ENCODE data around the gene OR5P2. TPM values are rescaled to one million over a fixed set of nuclear protein-coding genes. Genes with fewer than 3 reads are reported as not detected.

The OR5P2 gene
- total and polyA plus RNA-seq, 2 experiments from 2014 or later: 1.3 TPM; not detected in 1

DNA sequence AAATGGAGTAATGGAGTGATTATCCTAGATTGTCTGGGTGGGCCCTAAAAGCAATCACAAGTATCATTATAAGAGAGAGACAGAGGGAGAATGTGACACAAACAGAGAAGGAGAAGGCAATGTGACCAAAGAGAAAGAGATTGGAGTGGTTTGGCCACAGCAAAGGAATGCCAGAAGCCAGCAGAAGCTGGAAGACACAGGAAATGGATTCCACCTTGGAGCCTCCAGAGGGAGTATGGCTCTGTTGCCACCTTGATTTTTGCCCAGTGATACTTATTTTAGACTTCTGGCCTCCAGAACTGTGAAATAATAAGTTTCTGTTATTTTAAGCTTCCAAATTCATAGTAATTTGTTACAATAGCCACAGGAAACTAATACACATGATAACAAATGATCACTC is 36.8 kb upstream of the OR5P2 start:
- no peaks in the 10 kb centered on the region for H3K27me3 ChIP-seq (ENCODE audit: insufficient read depth)
- no peaks in the 10 kb centered on the region for H3K36me3 ChIP-seq (ENCODE audit: insufficient read depth)
- TF ChIP-seq JUNB (IDR thresholded peaks at IDR 0.05; ENCODE audit: unreplicated experiment): no peak
- TF ChIP-seq, protein P1, sequence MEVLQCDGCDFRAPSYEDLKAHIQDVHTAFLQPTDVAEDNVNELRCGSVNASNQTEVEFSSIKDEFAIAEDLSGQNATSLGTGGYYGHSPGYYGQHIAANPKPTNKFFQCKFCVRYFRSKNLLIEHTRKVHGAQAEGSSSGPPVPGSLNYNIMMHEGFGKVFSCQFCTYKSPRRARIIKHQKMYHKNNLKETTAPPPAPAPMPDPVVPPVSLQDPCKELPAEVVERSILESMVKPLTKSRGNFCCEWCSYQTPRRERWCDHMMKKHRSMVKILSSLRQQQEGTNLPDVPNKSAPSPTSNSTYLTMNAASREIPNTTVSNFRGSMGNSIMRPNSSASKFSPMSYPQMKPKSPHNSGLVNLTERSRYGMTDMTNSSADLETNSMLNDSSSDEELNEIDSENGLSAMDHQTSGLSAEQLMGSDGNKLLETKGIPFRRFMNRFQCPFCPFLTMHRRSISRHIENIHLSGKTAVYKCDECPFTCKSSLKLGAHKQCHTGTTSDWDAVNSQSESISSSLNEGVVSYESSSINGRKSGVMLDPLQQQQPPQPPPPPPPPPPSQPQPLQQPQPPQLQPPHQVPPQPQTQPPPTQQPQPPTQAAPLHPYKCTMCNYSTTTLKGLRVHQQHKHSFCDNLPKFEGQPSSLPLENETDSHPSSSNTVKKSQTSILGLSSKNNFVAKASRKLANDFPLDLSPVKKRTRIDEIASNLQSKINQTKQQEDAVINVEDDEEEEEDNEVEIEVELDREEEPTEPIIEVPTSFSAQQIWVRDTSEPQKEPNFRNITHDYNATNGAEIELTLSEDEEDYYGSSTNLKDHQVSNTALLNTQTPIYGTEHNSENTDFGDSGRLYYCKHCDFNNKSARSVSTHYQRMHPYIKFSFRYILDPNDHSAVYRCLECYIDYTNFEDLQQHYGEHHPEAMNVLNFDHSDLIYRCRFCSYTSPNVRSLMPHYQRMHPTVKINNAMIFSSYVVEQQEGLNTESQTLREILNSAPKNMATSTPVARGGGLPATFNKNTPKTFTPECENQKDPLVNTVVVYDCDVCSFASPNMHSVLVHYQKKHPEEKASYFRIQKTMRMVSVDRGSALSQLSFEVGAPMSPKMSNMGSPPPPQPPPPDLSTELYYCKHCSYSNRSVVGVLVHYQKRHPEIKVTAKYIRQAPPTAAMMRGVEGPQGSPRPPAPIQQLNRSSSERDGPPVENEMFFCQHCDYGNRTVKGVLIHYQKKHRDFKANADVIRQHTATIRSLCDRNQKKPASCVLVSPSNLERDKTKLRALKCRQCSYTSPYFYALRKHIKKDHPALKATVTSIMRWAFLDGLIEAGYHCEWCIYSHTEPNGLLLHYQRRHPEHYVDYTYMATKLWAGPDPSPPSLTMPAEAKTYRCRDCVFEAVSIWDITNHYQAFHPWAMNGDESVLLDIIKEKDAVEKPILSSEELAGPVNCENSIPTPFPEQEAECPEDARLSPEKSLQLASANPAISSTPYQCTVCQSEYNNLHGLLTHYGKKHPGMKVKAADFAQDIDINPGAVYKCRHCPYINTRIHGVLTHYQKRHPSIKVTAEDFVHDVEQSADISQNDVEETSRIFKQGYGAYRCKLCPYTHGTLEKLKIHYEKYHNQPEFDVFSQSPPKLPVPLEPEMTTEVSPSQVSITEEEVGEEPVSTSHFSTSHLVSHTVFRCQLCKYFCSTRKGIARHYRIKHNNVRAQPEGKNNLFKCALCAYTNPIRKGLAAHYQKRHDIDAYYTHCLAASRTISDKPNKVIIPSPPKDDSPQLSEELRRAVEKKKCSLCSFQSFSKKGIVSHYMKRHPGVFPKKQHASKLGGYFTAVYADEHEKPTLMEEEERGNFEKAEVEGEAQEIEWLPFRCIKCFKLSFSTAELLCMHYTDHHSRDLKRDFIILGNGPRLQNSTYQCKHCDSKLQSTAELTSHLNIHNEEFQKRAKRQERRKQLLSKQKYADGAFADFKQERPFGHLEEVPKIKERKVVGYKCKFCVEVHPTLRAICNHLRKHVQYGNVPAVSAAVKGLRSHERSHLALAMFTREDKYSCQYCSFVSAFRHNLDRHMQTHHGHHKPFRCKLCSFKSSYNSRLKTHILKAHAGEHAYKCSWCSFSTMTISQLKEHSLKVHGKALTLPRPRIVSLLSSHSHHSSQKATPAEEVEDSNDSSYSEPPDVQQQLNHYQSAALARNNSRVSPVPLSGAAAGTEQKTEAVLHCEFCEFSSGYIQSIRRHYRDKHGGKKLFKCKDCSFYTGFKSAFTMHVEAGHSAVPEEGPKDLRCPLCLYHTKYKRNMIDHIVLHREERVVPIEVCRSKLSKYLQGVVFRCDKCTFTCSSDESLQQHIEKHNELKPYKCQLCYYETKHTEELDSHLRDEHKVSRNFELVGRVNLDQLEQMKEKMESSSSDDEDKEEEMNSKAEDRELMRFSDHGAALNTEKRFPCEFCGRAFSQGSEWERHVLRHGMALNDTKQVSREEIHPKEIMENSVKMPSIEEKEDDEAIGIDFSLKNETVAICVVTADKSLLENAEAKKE (CRISPR knock-in tag; IDR thresholded peaks at IDR 0.05): peak; percentile 20; the same call in 1 of the 2 replicates
- TF ChIP-seq, protein P2, sequence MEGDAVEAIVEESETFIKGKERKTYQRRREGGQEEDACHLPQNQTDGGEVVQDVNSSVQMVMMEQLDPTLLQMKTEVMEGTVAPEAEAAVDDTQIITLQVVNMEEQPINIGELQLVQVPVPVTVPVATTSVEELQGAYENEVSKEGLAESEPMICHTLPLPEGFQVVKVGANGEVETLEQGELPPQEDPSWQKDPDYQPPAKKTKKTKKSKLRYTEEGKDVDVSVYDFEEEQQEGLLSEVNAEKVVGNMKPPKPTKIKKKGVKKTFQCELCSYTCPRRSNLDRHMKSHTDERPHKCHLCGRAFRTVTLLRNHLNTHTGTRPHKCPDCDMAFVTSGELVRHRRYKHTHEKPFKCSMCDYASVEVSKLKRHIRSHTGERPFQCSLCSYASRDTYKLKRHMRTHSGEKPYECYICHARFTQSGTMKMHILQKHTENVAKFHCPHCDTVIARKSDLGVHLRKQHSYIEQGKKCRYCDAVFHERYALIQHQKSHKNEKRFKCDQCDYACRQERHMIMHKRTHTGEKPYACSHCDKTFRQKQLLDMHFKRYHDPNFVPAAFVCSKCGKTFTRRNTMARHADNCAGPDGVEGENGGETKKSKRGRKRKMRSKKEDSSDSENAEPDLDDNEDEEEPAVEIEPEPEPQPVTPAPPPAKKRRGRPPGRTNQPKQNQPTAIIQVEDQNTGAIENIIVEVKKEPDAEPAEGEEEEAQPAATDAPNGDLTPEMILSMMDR (conservative IDR thresholded peaks at IDR 0.05; ENCODE audit: low read depth in 2 of 2): peak; percentile 24 to 29; a peak in 2 of 4 replicates
- no peak for TF ChIP-seq ZNF331 (CRISPR knock-in tag; IDR thresholded peaks at IDR 0.05; ENCODE audit: low read depth)
- TF ChIP-seq, protein P3, sequence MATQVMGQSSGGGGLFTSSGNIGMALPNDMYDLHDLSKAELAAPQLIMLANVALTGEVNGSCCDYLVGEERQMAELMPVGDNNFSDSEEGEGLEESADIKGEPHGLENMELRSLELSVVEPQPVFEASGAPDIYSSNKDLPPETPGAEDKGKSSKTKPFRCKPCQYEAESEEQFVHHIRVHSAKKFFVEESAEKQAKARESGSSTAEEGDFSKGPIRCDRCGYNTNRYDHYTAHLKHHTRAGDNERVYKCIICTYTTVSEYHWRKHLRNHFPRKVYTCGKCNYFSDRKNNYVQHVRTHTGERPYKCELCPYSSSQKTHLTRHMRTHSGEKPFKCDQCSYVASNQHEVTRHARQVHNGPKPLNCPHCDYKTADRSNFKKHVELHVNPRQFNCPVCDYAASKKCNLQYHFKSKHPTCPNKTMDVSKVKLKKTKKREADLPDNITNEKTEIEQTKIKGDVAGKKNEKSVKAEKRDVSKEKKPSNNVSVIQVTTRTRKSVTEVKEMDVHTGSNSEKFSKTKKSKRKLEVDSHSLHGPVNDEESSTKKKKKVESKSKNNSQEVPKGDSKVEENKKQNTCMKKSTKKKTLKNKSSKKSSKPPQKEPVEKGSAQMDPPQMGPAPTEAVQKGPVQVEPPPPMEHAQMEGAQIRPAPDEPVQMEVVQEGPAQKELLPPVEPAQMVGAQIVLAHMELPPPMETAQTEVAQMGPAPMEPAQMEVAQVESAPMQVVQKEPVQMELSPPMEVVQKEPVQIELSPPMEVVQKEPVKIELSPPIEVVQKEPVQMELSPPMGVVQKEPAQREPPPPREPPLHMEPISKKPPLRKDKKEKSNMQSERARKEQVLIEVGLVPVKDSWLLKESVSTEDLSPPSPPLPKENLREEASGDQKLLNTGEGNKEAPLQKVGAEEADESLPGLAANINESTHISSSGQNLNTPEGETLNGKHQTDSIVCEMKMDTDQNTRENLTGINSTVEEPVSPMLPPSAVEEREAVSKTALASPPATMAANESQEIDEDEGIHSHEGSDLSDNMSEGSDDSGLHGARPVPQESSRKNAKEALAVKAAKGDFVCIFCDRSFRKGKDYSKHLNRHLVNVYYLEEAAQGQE (IDR thresholded peaks at IDR 0.05; ENCODE audit: unreplicated experiment): no peak
- no peak for TF ChIP-seq EZH2 (IDR thresholded peaks at IDR 0.05; ENCODE audit: low read depth, unreplicated experiment)
- no peaks in the 10 kb centered on the region for H3K4me1 ChIP-seq (ENCODE audit: insufficient read depth)
- H3K27me3 Mint-ChIP-seq (ENCODE audit: insufficient read depth, low read depth, poor library complexity): no peaks in the 10 kb centered on the region
- no peak overlapping the region for H3K4me2 ChIP-seq
- ATAC-seq (no peak), DNase-seq (ENCODE audit: low spot score) (peak; percentile 29)
- no peak overlapping the region for H2AFZ ChIP-seq
- no peaks in the 10 kb centered on the region; the same call in 2 of the 3 replicates for H3K9me3 Mint-ChIP-seq
- peaks cover 2% of the 10 kb centered on the region; the same call in 2 of the 3 replicates for H3K4me1 Mint-ChIP-seq
- no peaks in the 10 kb centered on the region for H3F3A ChIP-seq (replicated peaks; ENCODE audit: low read depth)
- H3K79me2 ChIP-seq (replicated peaks; ENCODE audit: insufficient read depth): no peaks in the 10 kb centered on the region
- H4K20me1 ChIP-seq (replicated peaks; ENCODE audit: insufficient read depth): no peaks in the 10 kb centered on the region
- H3K27ac Mint-ChIP-seq: peak overlapping the region; percentile 25; the same call in 1 of the 2 replicates
- H3K36me3 Mint-ChIP-seq (ENCODE audit: low read depth): no peaks in the 10 kb centered on the region
- no peak overlapping the region for H3K4me3 ChIP-seq
- H3K4me3 Mint-ChIP-seq: no peak overlapping the region
- no peak overlapping the region for H3K27ac ChIP-seq (ENCODE audit: low read depth)
- no peaks in the 10 kb centered on the region for H3K9me2 ChIP-seq (ENCODE audit: insufficient read depth)

Measured in GM23338 (cell line).